Stomach (tissue), 4 donors: ENCODE measurements around the gene GSTO2.

Experiments used
- CTCF ChIP-seq, 7 experiments: fragments of 450-650 bp in 4 of 7; fragments of 200-600 bp in 3 of 7; sonication (generic) in 3 of 7; IDR thresholded peaks; one replicate each; pipeline ENCODE4 v1.5.1; 2016 to 2019; ENCODE audit warnings: antibody characterized with exemption in 7 of 7, control low read depth in 2 of 7, mild to moderate bottlenecking in 1 of 7
- EP300 ChIP-seq: sonication (generic); formaldehyde crosslinking; IDR thresholded peaks from one replicate; pipeline ENCODE4 v1.6.1; 2017; ENCODE audit warnings: antibody characterized with exemption
- POLR2A ChIP-seq, 4 donors: fragments of 450-650 bp; IDR thresholded peaks; one replicate each; pipeline ENCODE4 v1.6.1; 2016; ENCODE audit warnings: antibody characterized with exemption in 4 of 4, control low read depth in 2 of 4, mild to moderate bottlenecking in 1 of 4, moderate library complexity in 1 of 4

DNA sequence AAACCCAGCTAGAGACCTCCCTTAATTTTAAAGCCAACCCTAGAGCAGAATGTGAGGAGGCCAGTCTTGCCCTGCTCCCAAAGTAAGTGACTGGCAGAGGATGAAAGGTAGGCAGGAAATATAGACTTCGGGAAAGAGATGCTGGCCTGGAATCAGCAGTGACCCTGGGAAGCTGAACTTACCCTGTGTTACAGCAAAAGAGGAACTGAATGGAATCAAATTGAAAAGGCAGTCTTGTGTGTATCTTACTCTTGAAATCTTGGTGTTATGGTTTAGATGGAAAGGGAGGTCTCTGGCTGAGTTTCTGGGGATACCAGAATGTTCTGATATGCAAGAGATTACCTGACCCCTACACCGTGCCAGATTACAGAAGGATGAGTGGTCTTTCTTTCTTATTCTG lies 28.9 kb upstream of the GSTO2 start:
- TF ChIP-seq CTCF (IDR thresholded peaks at IDR 0.05) (no peak), POLR2A (IDR thresholded peaks at IDR 0.05) (no peak), EP300 (no peak)
